GM12892 (cell line): Measurements from ENCODE around the gene FBXW8.

Experiments
- POLR2A ChIP-seq: IDR thresholded peaks from 2 replicates; pipeline ENCODE4 v1.6.1; 2011; ENCODE audit warnings: low read depth, low read length, control low read depth
- POLR2AphosphoS5 ChIP-seq: IDR thresholded peaks from 2 replicates; pipeline ENCODE4 v1.6.1; 2011; ENCODE audit warnings: low read depth, low read length, control low read depth
- TAF1 ChIP-seq: IDR thresholded peaks from 2 replicates; pipeline ENCODE4 v1.6.1; 2011; ENCODE audit warnings: low read depth, mild to moderate bottlenecking, control low read depth, low read length, borderline replicate concordance

GRCh38 chr12:116879509-116880212 is 31.1 kb upstream of the FBXW8 start:
- TF ChIP-seq POLR2A (no peak), TAF1 (no peak), POLR2AphosphoS5 (no peak)
